Uterus (tissue), 2 donors: Measurements from ENCODE around the gene CRELD2.

ENCODE experiments used
- CTCF ChIP-seq, 4 experiments: fragments of 200-600 bp in 2 of 4; fragments of 450-650 bp in 2 of 4; sonication (generic) in 2 of 4; IDR thresholded peaks; one replicate each; pipeline ENCODE4 v1.5.1; 2016 to 2019; ENCODE audit warnings: antibody characterized with exemption in 4 of 4, mild to moderate bottlenecking in 2 of 4, moderate library complexity in 1 of 4
- POLR2A ChIP-seq, 2 donors: fragments of 450-650 bp; IDR thresholded peaks; one replicate each; pipeline ENCODE4 v1.6.1; 2016; ENCODE audit warnings: antibody characterized with exemption in 2 of 2, mild to moderate bottlenecking in 1 of 2, moderate library complexity in 1 of 2

GRCh38 chr22:49968313-49968830, 49.9 kb downstream of the CRELD2 start:
- TF ChIP-seq CTCF (IDR thresholded peaks at IDR 0.05) (no peak), POLR2A (IDR thresholded peaks at IDR 0.05) (no peak)
